ENCODE results near the gene FRS2.
"Not testable (repeated sequence)": the region's sequence is repeated elsewhere in the genome, so short reads cannot be mapped to it uniquely, and the experiment has no call there.

FRS2 gene, protein sequence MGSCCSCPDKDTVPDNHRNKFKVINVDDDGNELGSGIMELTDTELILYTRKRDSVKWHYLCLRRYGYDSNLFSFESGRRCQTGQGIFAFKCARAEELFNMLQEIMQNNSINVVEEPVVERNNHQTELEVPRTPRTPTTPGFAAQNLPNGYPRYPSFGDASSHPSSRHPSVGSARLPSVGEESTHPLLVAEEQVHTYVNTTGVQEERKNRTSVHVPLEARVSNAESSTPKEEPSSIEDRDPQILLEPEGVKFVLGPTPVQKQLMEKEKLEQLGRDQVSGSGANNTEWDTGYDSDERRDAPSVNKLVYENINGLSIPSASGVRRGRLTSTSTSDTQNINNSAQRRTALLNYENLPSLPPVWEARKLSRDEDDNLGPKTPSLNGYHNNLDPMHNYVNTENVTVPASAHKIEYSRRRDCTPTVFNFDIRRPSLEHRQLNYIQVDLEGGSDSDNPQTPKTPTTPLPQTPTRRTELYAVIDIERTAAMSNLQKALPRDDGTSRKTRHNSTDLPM

DNA sequence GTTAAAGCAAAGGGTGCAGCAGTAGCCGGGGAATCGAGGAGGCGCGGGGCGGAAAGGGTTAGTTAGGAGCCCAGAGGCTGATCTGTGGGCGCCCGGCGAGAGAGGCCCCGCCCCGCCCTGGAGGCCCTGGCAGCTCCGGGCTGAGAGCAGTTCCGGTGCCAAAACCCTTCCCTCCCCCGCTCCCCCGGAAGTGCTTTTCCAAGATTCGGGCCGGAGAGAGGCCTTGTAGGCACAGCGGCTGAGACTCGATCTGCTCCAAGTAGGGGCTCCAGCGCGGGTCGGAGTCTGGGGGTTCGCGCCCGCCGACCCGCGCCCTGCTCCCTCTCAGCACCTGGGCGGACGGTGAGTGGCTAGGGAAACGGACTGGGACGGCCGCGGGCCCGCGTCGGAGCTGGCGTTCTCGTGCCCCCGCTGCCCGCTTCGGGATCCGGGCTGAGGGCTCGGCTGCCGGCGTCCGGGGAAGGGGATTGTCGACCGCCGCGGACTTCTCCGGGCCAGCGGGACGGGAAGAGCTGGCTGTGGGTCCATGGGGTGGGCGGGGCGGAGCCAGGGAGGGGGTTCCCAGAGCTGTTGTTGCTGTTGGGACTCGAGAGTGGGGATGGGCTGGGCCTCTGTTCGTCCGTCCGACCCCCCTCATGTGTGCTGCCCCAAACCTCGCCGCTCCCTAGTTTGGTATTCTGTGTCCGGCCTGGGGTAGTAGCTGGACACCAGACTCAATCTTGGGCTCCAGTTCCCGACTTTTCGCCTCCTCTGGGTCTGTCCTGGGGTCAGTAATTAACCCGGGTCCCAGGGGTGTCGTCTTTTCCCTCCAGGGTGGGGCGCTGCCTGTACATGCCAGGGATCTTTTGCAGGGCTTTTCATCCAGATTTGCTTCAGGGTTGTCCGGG lies at the start of gene FRS2:
FRS2 (plus strand) TSS at position 200 of the 887 bp plus-strand sequence. CDS start 98,643 bp downstream, outside the sequence.
- peak; percentile 90 for DNase-seq

- DNase-seq, result no peak
Measured at GRCh38 chr12:69421548-69421947, 48.6 kb upstream of the FRS2 start.

GRCh38 chr12:69423037-69423905 lies 46.9 kb upstream of the FRS2 start:
- DNase-seq, result no peak

DNA sequence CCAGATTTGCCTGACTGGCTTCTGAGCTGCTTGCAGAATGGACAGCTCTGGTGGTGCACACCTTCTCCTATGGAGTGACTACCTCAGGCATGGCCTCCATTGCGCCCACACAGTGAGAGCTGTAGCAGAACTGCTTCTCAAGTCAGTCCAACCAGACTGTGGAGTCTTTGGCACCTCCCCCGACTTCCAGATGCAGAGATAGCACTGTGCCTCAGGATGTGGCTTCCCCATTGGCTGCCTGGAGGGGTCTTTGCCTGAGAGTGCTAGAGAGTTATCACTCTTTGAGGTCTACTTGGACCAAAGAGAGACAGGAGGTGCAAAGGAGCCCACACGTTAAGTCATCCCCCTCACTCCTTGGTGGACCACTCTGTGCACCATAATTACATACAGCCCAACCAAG lies 44.8 kb upstream of the FRS2 start:
- DNase-seq, result no peak

GRCh38 chr12:69428351-69429073 lies 41.7 kb upstream of the FRS2 start:
- DNase-seq, result no peak

DNA sequence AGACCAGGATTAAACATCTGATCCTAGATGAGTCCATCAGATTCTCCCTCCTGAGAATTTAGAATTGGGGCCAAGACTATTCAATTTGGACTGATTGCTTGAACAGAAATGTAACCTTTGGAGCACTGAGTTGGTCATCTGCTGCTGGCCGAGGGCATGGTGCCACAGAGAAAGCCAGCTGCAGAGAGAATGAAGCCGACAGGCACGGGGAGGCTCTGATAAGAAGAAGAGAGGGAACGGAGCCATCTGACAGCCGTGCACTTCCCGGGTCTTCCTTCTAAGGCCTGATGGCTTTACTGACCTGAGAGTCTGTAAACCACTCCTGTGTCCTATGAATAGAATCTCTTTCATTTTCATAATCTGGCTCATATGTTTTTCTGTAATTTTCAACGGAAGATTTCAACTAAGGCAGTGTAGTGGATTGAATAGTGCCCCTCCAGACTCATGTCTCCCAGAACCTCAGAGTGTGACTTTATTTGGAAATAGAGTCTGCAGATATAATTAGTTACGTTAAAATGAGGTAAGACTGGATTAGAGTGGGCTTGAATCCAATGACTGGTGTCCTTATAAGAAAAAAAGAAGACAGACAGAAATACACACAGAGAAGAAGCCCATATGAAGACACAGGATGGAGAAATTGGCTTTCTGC lies 39.1 kb upstream of the FRS2 start:
- no peak for DNase-seq

DNA sequence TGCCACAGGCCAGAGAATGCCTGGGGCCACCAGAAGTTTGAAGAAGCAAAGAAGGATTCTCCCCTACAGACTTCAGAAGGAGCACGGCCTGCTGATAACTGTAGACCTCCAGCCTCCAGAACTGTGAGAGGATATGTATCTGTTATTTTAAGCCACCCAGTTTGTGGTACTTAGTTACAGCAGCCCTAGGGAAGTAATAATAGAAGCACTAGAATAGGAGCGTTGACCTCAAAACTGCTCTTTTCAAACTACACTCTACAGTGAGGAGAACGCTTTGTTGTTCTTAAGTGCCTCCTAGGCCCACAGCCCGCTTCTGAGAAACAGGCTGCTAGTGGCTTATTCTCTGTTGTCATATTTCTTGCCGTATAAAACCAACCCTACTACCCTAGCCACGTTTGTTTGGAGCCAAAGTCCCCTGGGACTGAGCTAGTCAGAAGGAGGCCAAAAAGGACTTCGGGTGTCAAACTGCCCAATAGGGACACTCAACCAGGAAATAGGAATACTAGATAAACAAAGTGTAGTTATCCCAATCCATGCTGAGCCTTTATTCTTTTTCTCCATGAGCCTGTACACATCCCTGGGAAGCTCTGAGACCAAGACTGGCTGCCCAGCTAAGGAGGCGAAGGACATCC lies 38.5 kb upstream of the FRS2 start:
- no peak for DNase-seq

DNA sequence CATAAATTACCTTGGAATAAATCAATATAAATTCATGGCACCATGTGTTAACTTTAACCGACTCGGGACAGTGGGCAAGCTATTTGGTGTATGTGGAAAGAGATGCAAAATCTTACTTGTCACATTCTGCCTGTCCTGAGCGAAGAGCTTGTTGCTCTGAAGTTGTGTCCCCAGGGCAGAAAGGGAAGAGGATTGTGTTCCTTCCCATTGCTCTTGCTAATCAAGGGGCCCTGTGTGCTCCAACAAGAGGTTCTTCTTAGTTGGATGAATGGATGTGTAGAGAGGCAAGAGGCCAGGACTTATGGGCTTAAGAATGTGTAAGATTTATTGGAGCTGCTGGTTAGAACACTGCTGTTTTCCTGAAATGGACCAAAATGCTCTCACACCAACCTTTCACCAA lies 36.5 kb upstream of the FRS2 start:
- DNase-seq, result no peak

DNA sequence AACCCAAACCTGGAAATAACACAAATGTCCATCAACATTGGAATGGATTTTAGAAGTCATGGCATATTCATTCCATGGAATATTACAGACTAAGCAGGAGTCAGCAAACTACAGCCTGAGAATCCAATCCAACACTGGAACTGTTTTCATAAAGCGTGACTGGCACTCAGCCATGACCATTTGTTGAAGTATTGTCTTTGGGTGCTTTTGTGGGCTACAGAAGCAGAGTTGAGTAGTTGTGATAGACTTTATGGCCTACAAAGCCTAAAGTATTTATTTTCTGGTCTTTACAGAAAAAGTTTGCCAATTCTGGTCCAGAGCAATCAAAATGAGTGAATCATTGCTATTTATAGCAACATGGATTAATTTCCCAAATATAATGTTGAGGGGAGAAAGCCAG lies 34.5 kb upstream of the FRS2 start:
- no peak for DNase-seq

DNA sequence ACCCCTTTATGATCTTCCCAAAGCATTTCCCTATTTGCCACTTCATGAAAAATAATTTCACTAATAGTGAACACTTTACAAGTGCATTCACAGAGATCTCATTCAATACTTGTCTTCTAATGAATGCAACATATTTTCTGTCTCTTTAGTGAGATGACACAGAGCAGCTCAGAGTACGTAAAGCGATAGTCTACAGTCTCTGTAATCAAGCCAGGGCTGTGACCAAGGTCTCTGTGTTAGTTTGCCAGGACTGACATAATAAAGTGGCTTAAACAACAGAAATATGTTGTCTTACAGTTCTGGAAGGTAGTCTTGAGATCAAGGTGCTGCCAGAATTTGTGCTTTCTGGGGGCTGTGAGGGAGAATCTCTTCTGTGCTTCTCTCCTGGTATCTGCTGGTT lies 33.1 kb upstream of the FRS2 start:
- DNase-seq, result no peak

DNA sequence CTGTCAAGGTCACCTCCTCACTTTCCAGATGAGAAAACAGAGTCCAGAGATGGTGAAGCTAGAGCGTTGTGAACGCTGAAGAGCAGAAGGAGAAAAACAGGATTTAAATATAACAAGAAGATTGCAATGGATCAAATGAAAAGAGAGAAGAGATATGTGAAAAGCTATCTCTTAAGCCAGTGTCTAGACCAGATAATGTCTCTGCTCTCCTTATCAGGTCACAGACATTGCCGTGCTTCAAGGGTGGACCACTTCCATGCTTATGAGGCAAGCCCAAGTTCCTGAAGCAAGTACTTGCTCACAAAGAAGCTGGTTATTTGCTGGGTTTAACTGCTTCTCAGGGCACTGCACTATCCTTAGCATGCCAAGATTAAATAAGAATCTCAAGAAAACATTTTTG lies 31.6 kb upstream of the FRS2 start:
- DNase-seq, result no peak

- DNase-seq, result no peak
Measured at GRCh38 chr12:69440016-69440415, 30.2 kb upstream of the FRS2 start.

- no peak for DNase-seq
Measured at GRCh38 chr12:69440886-69441285, 29.3 kb upstream of the FRS2 start.

DNA sequence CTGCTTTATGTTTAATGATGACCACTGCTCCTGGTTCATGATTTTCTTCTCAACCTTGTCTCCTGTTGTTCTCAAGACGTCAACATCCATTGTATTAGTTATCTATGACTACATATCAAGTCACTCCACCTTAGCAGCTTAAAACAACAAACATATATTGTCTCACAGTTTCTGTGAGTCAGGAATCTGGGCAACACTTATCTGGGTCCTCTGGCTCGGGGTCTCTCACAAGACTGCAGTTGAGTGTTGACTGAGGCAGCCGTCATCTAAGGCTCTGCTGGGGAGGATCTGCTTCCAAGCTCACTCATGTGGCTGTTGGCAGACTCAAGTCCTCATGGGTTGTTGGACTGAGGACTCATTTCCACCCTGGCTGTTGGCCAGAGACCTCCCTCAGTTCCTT lies 27.3 kb upstream of the FRS2 start:
- DNase-seq, result no peak

- DNase-seq, result no peak
Measured at GRCh38 chr12:69443916-69444315, 26.3 kb upstream of the FRS2 start.

DNA sequence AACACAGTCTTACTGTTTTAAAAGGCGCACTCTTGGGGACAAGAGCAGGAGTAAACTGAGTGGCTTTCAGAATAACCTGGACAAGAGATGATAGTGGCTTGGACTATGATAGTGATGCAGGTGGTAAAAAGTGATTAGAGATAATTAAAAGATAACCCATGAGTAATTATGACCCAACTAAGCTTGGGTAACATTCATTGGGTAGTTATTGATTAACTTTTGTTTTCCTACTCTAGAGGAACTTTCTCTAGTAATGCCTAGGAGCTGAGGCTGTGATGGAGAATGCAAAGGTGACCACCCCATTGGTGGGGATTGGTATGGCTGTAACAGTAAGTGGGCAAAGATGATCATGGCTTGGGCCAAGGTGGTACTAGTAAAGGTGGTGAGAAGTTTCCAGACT lies 22.3 kb upstream of the FRS2 start:
- DNase-seq, result no peak

GRCh38 chr12:69452598-69453132 lies 17.5 kb upstream of the FRS2 start:
- not testable (repeated sequence) for DNase-seq

GRCh38 chr12:69456239-69456638 lies 13.9 kb upstream of the FRS2 start:
- DNase-seq, result no peak

DNA sequence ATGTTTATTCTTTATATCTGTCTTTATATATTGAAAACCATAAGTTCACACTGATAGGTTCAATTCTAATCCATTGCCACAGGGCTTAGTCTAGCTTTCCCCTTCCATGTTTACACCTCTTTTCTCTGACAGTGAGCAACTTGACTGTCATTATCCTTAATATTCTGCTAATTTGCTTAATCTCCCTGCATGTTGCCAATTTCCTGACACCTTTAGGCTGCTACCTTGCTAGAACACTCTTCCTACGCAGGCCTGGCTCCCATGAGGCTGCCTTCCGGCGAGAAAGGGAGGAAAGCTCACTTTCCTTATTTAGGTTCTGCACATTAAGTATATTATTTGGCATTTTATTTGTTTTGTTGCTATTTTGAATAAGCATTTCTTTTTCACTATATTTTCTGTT lies 12.8 kb upstream of the FRS2 start:
- no peak for DNase-seq

- DNase-seq, result no peak
Measured at GRCh38 chr12:69459477-69459876, 10.7 kb upstream of the FRS2 start.

GRCh38 chr12:69464428-69464827 lies 5.8 kb upstream of the FRS2 start:
- DNase-seq, result no peak

Measured in stimulated activated CD8-positive, alpha-beta memory T cell treated with anti-CD3 and anti-CD28 coated beads, Interleukin-4, amount 100 ng/mL, for 48 hours (primary cell).